Stimulated activated CD8-positive, alpha-beta memory T cell treated with anti-CD3 and anti-CD28 coated beads, Interleukin-15, amount 100 ng/mL, for 48 hours (primary cell): Measurements from ENCODE around the gene TRAPPC6A.

Source experiments
- DNase-seq, 2 donors: peaks; one replicate each; pipeline ENCODE4 v3.0.0-alpha.2; 2020; ENCODE audit warnings: low read depth in 2 of 2

Gene TRAPPC6A

DNA sequence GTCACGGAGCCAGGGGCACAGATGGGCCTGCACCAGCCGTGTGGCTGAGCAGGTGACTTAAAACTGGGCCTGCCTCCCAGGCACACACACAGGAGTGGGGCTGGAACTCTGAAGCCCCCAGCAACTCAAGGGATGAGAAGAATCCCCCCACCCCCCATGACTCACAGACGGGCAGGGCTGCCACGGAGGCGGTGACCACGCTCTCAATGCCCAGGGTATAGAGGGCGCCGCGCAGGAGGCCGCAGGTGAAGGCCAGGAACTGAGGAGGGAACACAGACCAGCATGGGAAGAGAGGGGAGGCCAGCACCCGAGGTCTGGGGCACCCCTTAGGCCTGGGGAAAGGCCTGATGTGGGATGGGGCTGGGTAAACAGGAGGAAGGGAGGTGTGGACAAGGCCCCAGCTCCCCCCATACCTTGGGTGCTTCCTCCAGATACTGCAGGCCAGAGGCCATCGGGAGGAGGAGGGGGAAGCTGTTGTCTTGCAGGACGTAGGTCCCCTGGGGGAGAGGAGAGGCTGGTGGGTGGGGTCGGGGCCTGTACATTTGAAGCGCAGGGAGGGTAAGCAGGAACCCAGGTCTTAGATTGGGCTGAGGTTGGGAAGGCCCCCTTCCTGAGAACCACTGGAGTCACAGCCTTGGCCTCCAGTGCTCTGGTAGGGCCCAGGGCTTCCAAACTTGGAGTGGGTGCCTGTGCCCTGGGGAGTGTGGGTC lies 14.1 kb downstream of the TRAPPC6A start:
- DNase-seq = no peak

DNA sequence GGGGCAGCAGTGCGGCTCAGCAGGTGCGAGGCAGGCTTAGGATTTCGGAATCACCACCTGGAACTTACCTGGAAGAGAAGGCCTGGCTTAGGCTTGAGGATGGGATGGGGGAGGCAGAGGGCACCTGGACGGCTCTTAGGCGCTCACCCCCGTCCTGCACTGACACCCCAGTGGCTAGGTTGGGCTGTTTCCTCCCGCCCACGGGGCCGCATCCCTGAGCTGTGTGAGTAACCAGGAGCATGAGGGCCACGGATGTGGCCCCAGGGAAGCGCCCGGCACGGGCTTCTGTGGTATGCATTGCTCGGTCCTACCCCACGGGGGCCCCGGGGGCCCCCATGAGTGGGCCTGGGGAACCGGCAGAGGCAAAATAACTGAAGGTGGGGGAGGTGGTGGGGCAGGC lies 14.9 kb downstream of the TRAPPC6A start:
- no peak for DNase-seq

DNA sequence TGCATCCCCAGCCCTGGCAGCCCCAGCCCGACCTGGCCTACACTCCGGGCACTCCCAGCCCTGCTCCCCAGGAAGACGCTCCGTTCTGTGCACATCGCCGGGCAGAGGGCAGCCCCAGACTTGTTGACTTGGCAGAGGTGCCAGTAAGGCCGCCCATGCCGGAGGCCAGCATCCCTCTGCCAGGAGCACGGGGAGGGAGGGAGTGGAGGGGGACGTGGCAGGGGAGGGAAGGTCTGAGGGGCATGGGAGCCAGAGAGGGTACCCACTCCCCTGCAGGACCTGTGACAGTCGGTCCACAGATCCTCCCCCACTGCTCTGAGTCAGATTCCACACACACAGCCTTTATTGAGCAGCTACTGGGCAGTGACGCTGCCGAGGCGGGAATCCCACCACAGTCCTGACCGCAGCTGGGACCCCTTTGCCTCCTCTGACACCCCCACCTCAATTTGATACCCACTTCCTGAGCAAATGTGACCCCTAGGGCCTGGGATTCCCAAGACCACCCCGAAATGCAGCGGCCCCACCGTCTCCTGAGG lies 15.4 kb downstream of the TRAPPC6A start:
- DNase-seq = no peak

DNA sequence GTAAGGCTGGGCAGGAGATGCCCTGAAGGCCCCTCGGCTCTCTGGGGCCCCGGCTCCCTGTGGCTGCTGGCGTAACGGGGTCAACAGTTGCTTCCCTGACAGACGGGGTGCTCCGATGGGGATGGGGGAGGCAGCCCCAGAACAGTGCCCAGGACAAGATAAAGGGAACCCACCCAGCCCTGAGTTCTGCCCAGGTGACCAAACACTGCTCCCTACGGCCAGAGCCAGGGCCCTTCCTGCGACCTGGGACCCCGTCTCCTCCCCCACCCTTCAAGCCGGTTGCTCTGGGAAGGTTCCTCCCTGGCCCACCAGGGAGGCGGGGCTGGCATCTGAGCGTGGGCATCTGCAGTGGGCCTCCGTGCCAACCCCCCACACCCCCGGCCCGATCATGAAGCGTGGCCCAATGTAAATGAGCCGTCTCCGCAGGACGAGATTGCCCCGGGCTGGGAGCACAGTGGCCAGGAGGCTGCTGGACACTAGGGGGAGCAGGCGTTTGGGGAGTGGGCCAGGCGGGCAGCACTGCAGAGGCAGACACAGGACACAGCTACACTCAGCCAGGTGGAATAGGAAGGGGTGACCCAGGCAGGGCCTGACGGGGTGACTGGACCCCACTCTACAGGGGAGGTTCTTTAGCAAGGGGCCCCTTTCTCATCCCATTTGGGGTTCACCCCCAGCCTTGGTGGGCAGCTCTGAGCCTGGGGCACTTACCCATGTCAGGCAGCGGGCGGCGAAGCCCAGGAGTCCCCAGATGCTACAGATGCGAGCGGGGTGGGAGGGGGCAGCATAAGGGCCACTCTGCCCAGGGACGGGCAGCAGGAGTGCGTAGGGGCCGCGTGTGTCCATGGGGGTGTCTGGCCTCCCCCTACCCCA lies 16.1 kb downstream of the TRAPPC6A start:
- DNase-seq = no peak

DNA sequence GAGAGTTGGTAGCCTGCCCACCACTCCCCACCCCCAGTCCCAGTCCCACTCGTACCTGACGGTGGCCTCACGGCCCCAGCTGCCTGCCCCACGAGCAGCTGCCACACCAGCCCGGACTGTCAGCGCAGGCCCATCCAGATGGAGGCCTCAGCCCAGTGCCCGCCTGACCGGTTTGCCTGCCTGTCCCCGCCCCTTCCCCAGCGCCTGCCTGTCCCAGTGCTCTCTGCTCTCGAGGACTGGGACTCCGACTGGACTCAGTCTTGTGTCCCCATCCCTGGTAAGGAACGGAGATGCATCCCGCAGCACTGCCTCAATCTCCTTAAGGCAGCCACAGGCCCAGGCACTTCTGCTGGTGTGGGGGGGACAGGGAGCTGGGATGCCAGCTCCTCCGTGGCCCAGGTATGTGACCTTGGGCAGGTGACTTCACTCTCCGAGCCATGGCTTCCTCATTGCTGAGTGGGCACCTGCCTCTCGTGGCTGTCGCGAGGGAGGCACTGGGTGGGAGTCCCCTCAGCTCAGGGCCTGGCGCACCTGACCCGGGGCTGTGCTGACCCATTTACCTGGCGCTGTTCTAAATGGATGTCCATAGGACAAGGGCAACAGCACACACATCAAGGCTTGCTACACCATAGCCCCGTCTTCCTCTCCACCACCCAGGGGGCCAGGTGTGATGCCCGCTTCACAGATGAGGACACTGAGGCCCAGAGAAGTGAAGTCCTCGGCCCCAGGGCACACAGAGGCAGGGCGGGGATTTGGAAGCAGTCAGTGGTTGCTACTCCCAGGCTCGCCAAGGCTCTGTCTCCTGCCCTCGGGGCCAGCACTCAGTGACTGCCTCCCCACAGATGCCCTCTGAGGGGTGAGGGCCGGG lies 16.9 kb downstream of the TRAPPC6A start, which contains the start of gene NKPD1:
Gene NKPD1 (minus strand): TSS at position 113 of the 868 bp plus-strand sequence. CDS start 832 bp downstream, outside the sequence.
- DNase-seq = no peak

DNA sequence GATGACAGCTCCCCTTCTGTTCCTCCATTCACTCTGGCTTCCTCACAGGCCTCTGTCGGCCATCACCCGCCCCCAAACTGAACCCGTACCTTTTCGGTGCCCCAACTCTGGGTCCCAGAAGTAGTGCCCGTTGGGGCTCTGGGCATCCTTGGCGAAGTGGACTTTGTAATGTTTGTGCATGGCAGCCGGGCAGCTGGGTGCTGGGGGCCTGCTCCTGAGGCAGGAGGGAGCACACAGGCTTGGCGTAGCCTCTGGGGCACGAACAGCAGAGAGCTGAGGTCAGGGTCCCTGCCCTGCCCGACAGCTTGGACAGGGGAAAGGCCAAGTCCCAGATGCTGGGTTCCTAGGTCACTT lies 18.1 kb downstream of the TRAPPC6A start:
- no peak for DNase-seq

DNA sequence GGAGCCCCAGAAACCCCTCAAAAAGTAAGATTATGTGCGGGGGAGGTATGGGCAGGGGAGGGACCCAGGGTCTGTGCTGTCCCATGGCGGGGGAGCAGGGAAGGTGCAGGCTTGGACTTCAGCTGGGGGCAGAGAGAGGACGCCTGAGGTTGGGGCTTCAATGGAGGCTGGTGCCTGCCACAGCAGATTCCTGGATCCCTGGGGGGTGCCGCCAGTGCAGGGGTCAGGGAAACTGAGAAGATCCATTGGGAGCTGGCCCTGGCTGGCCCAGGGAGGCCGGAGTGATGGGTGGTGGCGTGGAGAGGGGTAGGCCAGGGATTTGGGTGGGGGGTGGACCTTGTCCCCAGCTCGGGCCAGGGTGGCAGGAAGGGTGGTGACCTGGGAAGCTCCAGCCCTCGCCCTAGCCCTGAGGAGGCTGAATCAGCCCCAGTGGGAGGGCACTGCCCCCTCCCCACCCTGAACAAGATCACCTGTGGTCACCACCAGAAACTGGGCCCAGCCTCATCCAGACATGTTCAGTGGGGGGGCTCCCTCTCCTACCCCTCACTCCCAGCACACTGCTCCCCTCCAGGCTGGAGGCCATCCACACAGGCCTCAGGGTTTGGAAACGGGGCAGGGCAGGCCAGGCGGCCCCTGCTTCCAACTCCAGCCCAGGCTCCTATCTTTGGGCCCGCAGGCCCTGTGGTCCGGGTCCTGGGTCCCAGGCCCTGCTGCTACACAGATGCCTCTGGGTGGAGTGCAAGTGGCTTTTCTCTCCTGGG lies 18.6 kb downstream of the TRAPPC6A start:
- no peak for DNase-seq

DNA sequence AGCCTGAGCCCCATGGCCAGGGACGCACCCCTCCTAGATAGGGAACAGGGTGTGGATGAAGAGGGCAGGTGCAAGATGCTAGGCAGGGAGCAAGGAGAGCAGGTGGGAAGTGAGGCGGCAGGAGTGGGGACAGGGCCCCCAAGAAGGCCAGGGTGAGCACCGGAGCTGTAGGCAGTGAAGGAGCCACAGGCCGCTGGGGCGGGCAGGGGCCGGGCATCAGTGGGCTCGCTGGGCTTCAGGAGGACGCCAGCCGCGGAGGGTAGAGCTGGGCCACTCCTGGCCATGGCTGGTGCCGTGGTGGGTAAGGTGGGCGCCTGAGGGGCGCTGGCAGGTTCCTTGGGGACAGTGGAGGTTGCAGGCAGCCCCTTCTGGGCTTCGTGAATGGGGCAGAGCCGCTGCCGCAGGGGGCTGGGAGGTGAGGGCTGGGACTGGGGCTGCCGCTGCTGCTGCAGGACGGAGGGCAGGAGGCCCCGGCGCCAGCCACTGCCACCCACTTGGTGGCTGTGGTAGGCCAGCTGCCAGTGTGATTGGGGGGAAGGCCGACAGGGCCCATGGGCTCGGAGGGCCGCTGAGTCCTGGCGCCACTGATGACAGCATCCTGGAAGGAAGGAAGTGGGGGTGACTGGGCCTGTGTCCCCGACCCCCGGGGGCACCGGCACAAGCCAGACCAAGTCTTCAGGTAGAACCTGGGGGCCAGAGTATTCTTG lies 19.4 kb downstream of the TRAPPC6A start:
- DNase-seq = no peak

DNA sequence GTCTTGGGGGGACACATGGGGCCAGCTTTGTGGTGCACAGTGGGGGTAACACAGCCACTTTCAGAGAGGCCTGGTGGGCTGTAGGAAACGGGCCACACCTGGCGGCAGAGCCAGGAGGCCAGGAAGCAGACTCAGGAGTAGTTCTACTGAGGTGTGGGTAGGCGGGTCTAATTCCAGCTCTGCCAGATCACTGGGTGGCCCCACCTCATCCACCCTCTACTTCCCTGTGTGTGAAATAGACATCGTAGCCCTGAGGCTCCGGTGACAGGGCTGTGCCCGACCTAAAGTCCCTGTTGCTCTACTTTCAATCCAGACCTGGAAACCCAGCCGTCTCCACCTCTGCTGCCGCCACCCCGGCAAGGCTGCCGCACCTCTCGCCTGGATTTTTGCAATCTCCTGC lies 21.3 kb downstream of the TRAPPC6A start:
- DNase-seq = no peak

DNA sequence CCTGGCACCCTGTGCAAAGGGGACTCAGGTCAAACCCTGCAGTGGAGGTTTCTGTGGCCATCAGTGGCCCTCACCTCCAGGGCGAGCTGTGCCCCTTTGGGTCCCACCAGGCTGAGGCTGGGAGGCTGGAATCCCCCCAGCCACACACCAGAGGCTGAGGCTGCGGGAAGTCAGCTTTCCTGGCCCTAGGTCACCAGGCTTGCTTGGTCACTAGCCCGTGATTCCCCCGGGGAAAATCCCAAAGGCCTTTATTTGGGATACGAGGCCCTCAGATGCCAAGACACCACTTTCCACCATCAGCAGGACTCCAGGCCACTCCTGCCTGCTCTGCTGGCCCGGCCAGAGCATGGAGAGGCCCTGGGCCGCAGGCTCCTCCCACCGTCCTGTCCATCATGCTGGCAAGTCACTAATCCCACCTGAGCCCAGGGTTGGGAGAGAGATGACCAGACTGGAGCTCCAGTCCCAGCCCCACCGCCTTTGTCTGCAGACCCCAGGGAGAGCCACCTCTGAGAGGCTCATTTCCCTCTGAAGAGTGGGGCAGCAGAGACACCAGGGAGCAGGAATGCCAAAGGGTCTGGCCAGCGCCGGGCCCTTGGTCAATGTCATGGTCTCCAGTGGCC lies 21.9 kb downstream of the TRAPPC6A start:
- no peak for DNase-seq

DNA sequence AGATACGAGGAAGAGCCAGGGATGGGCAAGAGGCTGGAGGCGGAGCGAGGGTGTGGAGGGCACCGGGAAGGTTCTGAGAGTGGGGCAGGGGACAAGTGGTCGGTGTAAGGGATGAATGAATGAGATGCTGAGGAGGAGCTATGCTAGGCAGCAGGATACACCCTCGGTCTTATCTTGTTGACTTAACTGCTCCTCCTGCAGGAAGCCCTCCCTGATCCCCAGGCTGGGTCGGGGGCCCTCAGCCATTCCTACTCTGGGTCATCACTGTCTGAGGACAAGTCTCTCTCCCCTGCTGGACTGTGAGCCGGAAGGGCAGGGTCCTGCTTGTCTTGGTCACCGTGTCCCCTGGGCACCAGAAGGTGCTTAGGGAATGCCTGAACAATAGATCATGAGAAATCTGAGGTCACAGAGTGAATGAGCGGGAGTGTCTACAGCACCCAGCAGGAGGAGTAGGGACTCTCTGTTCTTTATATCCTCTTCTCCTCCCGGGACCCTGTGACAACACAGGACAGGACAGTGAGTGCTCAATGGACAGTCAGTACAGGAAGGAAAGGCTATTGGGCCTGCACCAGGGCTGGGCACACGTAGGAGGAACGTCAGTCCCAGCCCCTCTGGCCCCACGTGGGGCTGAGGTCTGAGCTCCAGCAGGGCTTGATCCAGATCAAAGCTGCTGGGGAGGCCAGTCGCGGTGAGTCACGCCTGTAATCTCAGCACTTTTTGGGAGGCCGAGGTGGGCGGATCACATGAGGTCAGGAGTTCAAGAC lies 23.8 kb downstream of the TRAPPC6A start:
- no peak for DNase-seq

DNA sequence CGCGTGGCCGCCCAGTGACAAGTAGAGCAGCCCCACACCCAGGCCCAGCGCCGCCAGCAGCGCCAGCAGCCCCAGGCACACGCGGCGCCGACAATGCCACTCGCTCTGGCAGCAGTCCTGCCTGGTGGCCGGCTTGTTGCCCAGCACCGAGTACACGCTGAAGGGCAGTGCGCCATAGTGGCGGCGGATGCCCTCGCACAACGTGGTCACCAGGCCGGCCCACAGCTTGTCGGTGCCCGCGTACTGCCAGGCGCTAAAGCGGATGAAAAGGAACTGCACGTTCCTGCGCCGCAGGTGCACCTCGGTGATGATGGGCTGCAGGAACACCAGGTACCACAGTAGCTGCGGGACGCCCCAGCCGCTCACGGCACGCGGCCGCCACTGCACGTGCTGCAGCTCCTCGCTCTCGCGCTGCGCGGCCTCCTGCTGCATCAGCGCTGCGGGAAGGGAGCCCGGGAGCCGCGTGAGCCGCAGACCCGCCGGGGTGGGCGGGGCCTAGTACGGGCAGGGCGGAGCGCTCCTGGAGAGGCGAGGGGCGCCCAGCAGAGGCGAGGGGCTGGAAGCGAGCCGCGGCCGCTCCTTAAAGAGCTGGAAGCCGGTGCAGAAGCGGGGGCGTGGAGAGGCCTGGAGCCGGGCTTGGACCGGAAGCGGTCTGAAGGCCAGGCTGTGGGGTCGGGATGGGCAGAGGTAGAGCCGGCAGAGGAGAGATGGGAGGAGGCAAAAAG lies 24.5 kb downstream of the TRAPPC6A start:
- no peak for DNase-seq

DNA sequence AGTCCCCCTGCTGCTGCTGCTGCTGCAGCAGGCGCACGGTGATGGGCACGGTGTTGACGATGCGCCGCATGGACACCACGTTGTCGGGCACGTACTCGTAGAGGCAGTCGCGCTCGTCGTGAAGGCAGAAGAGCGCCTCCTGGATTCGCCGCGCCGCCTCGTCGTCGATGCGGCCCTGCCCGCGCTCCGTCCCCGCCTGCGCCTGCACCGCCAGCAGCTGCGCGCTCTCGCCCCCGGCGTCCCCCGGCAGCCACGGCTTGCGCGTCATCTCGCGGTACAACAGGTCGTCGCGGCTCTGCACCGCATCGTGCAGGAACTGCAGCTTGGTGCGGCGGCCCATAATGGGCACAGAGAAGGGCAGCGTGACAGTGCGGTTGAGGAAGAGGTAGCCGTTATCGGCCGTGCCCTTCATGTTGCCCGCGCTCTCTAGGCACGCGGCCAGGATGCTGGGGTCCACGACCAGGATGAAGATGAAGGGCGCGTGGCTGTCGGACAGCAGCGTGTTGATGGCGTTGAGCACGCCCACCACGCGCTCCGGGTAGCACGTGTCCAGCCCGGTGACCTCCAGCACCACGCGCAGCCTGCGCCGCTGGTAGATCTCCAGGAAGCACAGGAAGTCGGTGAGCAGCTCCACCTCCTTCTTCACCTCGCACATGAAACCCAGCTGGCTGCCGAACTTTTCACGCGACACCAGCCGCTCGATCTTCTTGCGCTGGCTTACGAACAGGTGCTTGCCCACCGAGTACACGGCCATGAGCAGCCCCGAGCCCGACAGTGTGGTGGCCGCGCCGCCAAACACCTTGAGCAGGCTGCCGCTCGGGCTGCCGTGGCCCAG lies 25.3 kb downstream of the TRAPPC6A start:
- peak; percentile 19 to 30 for DNase-seq

DNA sequence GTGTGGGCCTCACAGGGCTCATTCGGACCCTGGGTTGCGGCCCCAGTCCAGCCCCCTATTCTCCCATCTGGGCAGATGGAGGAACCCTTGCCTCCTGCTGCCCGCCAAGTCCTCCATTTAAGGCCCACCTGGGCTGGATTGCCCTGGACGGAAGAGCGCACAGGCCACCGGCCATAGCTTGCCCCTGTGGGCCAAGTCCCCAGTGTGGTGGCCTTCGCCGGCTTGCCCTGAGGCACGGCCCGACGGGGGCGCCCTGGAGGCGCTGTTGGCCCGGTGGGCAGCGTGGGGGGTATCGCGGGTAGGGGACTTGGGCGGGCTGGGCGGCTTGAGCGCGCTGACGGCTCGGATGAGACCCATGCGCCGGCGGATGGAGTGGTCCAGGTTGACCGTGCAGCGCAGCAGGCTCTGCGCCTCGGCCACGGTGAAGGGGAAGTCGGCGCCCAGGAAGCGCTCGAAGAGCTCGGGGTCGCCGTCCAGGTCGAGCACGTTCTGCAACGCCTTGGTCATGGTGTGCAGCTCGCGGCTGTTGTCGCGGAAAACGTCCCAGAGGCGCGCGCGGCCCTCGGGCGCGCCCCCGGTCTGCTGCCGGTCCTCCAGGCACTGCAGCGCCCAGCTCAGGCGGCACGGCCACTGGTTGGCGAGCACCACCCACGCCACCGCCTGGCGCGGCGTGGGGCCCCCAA lies 26.1 kb downstream of the TRAPPC6A start:
- DNase-seq = no peak

DNA sequence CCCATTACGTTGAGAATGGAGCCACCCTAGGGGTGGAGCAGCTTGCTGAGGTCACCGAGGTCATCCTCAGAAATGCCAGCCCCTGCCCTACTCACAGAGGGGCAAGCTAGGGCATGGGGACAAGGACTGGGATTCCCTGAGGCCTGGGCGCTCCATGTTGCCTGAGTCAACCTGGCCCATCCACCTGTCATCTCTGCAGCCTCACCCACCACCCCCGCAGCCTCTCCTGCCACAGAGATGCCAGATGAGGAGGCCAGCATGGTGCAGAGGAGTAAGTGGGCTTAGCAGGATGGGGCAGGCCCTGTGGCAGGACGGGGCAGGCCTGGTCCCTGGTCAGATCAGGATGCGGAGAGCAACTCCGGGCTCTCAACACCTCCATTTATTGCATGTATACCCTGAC lies 26.7 kb downstream of the TRAPPC6A start:
- no peak for DNase-seq

DNA sequence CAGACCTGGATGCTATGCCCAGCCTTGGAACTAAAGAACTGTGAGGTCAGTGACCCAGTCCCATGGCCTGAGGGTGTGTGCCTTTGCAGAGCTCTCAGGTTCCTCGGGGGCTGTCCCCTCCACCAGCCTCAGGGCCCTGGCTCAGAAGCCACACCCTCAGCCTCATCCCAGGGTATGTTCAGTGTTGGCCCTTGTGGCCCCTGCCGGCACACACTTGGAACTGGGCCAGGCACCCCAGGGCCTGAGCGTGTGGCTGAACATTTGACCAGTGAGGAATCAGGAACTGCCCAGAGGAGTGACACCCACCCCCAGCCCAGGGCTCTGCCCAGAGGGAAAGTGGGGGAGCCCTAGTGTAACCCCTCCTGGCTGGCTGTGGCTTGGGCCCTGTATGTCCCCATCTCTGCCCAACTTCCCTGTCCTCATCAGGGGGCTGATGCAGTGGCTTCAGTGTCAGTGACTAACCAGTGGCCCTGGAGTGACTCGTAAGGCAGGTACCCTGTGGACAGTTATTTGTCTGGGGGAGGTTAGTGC lies 27.2 kb downstream of the TRAPPC6A start:
- no peak for DNase-seq

DNA sequence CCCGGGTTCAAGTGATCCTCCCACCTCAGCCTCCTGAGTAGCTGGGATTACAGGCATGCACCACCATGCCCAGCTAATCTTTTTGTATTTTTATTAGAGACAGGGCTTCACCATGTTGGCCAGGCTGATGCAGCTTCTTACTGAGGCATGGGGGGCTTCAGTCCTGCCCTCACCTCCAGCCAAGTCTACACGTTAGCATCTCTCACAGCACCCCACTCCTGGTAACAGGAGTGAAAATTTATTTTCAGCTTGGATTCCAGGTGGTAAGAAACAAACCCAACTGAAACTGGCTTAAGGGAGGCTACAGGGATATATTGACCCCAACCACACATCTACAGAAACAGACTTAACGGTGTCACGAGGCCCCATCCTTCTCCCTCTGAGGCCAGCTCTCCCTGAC lies 27.9 kb downstream of the TRAPPC6A start:
- no peak for DNase-seq
